Lower leg skin (tissue), 4 donors: ENCODE data around the gene ANKIB1. TPM values are rescaled to one million over a fixed set of nuclear protein-coding genes. Genes with fewer than 3 reads are reported as not detected.

Experiments used
- DNase-seq, 2 donors: peaks; one replicate each; pipeline ENCODE4 v3.0.0-alpha.2; 2019; ENCODE audit warnings: low spot score in 2 of 2
- H3K4me3 ChIP-seq: fragments of 200-600 bp; sonication (generic); 2 replicates; pipeline ENCODE4 v1.5.1; 2017; ENCODE audit warnings: mild to moderate bottlenecking, low read depth; ENCODE audit not compliant: poor library complexity, severe bottlenecking
- POLR2A ChIP-seq, 2 donors: fragments of 450-650 bp; IDR thresholded peaks; one replicate each; pipeline ENCODE4 v1.6.1; 2016 to 2017; ENCODE audit warnings: antibody characterized with exemption in 2 of 2, mild to moderate bottlenecking in 1 of 2, moderate library complexity in 1 of 2
- WGBS, 2 donors: methylation state at CpG; one replicate each; pipeline ENCODE4 v1.1.5; 2018; 5-methylcytosine and 5-hydroxymethylcytosine counted together
- intact Hi-C: fragments of 100-400 bp; cut with DNase I; formaldehyde crosslinking; loops from one replicate; pipeline ENCODE4 v1.15.0; 2023; ENCODE audit warnings: low total_unique reads
- total RNA-seq, 4 donors: library from RNA; depleted of rRNA; stranded (reverse); fragments of >200 nt; gene quantifications; one replicate each; pipeline ENCODE4 v1.1.0, GENCODE V29; 2016
- TF ChIP-seq, protein P1 (sequence below), 3 donors: fragments of 450-650 bp; IDR thresholded peaks; one replicate each; pipeline ENCODE4 v1.5.1; 2016; ENCODE audit warnings: antibody characterized with exemption in 3 of 3, mild to moderate bottlenecking in 3 of 3, moderate library complexity in 2 of 3

Gene ANKIB1
- total RNA-seq, 4 donors from 2014 or later, result 26.9 to 57.7 (median 34.5) TPM

- intact Hi-C loops, result no loop called here
- WGBS, 2 donors, result 89 to 96% methylated on average over 4 of the region's 4 CpGs
- TF ChIP-seq, protein P1, sequence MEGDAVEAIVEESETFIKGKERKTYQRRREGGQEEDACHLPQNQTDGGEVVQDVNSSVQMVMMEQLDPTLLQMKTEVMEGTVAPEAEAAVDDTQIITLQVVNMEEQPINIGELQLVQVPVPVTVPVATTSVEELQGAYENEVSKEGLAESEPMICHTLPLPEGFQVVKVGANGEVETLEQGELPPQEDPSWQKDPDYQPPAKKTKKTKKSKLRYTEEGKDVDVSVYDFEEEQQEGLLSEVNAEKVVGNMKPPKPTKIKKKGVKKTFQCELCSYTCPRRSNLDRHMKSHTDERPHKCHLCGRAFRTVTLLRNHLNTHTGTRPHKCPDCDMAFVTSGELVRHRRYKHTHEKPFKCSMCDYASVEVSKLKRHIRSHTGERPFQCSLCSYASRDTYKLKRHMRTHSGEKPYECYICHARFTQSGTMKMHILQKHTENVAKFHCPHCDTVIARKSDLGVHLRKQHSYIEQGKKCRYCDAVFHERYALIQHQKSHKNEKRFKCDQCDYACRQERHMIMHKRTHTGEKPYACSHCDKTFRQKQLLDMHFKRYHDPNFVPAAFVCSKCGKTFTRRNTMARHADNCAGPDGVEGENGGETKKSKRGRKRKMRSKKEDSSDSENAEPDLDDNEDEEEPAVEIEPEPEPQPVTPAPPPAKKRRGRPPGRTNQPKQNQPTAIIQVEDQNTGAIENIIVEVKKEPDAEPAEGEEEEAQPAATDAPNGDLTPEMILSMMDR (IDR thresholded peaks at IDR 0.05), result no peak
- TF ChIP-seq POLR2A (IDR thresholded peaks at IDR 0.05), result no peak
- no peak overlapping the region for H3K4me3 ChIP-seq
- DNase-seq, result no peak
Measured at GRCh38 chr7:92331508-92331907, 85.7 kb downstream of the ANKIB1 start.

DNA sequence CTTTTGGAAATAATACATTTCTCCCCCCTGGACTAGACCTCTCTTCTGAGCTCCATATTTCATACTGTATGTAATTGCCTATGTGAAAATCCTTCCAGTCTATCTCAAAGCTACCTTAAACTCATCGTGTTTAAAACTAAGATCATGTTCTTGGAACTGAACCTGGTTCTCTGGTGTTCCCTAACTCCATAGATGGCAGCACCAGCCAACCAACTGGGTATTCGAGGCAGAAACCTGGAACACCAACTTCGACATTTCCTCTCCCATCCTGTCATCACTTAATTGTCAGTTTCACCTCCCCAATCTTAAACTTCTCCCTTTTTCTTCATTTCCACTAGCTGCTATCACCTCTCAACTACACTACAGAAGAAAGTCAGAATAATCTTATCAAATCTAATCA, 87.0 kb downstream of the ANKIB1 start:
- TF ChIP-seq, protein P1 (IDR thresholded peaks at IDR 0.05), result no peak
- no peak for TF ChIP-seq POLR2A (IDR thresholded peaks at IDR 0.05)

GRCh38 chr7:92333866-92334265, 88.1 kb downstream of the ANKIB1 start:
- intact Hi-C loops, result no loop called here

More for the DNA sequence above, 87.0 kb downstream of the ANKIB1 start:
- DNase-seq, result no peak
- intact Hi-C loops, result no loop called here
- 93 to 96% methylated on average over 3 of the region's 3 CpGs for WGBS, 2 donors
- H3K4me3 ChIP-seq, result no peak overlapping the region

DNA sequence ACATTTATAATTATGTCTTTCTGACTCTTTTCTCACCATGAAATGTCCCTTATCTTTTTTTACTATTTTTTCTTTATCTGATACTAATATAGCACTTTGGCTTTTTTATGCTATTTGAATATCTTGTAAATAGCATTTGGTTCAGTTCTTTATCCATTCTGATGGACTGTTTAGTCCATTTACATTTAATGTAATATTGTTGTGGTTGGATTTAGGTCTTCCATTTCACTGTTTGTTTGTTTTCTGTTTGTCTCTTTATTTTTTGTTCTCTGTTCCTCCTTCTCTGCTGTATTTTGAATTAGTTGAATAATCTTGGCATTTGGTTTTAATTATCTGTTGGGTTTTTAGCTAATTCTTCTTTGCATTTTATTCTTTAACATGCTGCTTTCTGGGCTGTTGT, 89.8 kb downstream of the ANKIB1 start:
- TF ChIP-seq POLR2A (IDR thresholded peaks at IDR 0.05), result no peak
- TF ChIP-seq, protein P1 (IDR thresholded peaks at IDR 0.05), result no peak
- intact Hi-C loops, result no loop called here
- DNase-seq, result no peak

More at GRCh38 chr7:92333866-92334265, 88.1 kb downstream of the ANKIB1 start:
- TF ChIP-seq POLR2A (IDR thresholded peaks at IDR 0.05), result no peak
- TF ChIP-seq, protein P1 (IDR thresholded peaks at IDR 0.05), result no peak
- no peak overlapping the region for H3K4me3 ChIP-seq
- no peak for DNase-seq

GRCh38 chr7:92336662-92337340, 91.0 kb downstream of the ANKIB1 start:
- WGBS, 2 donors, result 95 to 97% methylated on average over 2 of the region's 2 CpGs
- TF ChIP-seq, protein P1 (IDR thresholded peaks at IDR 0.05), result no peak
- TF ChIP-seq POLR2A (IDR thresholded peaks at IDR 0.05), result no peak
- intact Hi-C loops, result no loop called here
- DNase-seq, result no peak
- no peak overlapping the region for H3K4me3 ChIP-seq

More for the DNA sequence above, 89.8 kb downstream of the ANKIB1 start:
- H3K4me3 ChIP-seq, result no peak overlapping the region

GRCh38 chr7:92340016-92340415, 94.2 kb downstream of the ANKIB1 start:
- 100% methylated on average over 1 of the region's 1 CpG for WGBS, 2 donors
- intact Hi-C loops, result no loop called here
- no peak overlapping the region for H3K4me3 ChIP-seq
- DNase-seq, result no peak
- TF ChIP-seq, protein P1 (IDR thresholded peaks at IDR 0.05), result no peak
- TF ChIP-seq POLR2A (IDR thresholded peaks at IDR 0.05), result no peak
